Mesothelial cell of epicardium (in vitro differentiated cells): ENCODE results near the gene ANO7. TPM values are rescaled to one million over a fixed set of nuclear protein-coding genes. Genes with fewer than 3 reads are reported as not detected.

Experiments used
- DNase-seq, 2 experiments: peaks; one replicate each; pipeline ENCODE4 v3.0.0; 2021; ENCODE audit warnings: low spot score in 2 of 2; ENCODE audit not compliant: unreplicated experiment in 2 of 2
- H3K27ac Mint-ChIP-seq: 2 replicates; pipeline ENCODE4 v1.8.0; 2021; ENCODE audit warnings: mixed read lengths
- H3K27me3 Mint-ChIP-seq: 2 replicates; pipeline ENCODE4 v1.8.0; 2021; ENCODE audit warnings: low read depth, mixed read lengths
- H3K36me3 Mint-ChIP-seq: 2 replicates; pipeline ENCODE4 v1.8.0; 2021; ENCODE audit warnings: mixed read lengths
- H3K4me1 Mint-ChIP-seq: 2 replicates; pipeline ENCODE4 v1.8.0; 2021; ENCODE audit warnings: mixed read lengths
- H3K4me3 Mint-ChIP-seq: 2 replicates; pipeline ENCODE4 v1.8.0; 2021; ENCODE audit warnings: mild to moderate bottlenecking, moderate library complexity, mixed read lengths
- H3K9me3 Mint-ChIP-seq: 2 replicates; pipeline ENCODE4 v1.8.0; 2021; ENCODE audit warnings: mixed read lengths
- total RNA-seq: library from RNA; stranded (reverse); gene quantifications from 3 replicates; pipeline ENCODE4 v1.2.1, GENCODE V29; 2021
- TF ChIP-seq, protein P1 (sequence below): fragments of 200-600 bp; sonication (generic); IDR thresholded peaks from one replicate; pipeline ENCODE4 v1.5.0; 2021; ENCODE audit warnings: antibody characterized with exemption; ENCODE audit not compliant: unreplicated experiment

Gene ANO7
- total RNA-seq, 1 donor from 2014 or later: 4.5 TPM

DNA sequence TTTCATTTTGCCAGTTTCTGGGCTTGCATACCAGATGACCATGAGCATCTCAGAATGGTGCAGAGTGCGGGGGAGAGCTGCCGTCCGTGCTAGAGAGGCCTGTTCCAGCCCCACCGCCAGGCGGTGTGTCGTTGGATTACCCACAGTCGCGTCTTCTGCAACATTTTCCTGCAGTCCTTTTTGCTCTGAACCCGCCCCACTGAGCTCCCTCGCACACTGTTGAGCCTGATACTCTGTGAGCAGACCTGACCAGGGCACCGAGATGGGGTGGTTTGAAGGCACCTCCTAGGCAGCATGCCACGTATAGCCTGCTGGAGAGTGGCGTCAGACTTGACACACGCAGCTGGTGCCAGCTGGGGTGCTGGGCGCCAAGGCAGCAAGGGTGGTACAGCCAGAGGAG is 20.1 kb upstream of the ANO7 start:
- Mint-ChIP-seq H3K36me3 (peaks cover 52% of the 10 kb centered on the region), H3K4me1 (peaks cover under 1% of the 10 kb centered on the region), H3K27me3 (no peaks in the 10 kb centered on the region), H3K9me3 (peaks cover 22% of the 10 kb centered on the region), H3K27ac (no peak overlapping the region), H3K4me3 (no peak overlapping the region)
- TF ChIP-seq, protein P1, sequence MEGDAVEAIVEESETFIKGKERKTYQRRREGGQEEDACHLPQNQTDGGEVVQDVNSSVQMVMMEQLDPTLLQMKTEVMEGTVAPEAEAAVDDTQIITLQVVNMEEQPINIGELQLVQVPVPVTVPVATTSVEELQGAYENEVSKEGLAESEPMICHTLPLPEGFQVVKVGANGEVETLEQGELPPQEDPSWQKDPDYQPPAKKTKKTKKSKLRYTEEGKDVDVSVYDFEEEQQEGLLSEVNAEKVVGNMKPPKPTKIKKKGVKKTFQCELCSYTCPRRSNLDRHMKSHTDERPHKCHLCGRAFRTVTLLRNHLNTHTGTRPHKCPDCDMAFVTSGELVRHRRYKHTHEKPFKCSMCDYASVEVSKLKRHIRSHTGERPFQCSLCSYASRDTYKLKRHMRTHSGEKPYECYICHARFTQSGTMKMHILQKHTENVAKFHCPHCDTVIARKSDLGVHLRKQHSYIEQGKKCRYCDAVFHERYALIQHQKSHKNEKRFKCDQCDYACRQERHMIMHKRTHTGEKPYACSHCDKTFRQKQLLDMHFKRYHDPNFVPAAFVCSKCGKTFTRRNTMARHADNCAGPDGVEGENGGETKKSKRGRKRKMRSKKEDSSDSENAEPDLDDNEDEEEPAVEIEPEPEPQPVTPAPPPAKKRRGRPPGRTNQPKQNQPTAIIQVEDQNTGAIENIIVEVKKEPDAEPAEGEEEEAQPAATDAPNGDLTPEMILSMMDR: no peak
- DNase-seq: no peak

DNA sequence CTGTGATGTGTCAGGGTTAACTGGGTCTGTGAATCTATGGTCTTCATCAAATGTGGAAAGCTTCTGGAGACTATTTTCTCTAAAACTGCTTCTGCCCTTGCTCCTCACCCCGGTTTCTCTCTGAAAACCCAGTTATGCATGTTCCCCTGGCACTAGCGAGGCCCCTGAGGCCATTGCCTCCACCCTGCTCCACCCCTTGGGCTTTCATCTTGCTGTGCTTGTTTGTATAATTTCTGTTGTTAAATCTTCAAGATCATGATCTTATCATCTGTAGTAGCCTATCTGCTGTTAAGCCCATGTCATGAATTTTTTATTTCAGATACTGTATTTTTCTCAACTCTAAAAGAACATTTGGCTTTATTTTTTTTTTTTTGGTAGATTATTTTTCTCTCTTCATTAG is 14.9 kb upstream of the ANO7 start:
- no peak for DNase-seq
- no peaks in the 10 kb centered on the region for H3K27me3 Mint-ChIP-seq
- no peak overlapping the region for H3K4me3 Mint-ChIP-seq
- H3K36me3 Mint-ChIP-seq: peaks cover 59% of the 10 kb centered on the region
- peaks cover 7% of the 10 kb centered on the region for H3K4me1 Mint-ChIP-seq
- H3K9me3 Mint-ChIP-seq: peaks cover 22% of the 10 kb centered on the region
- H3K27ac Mint-ChIP-seq: peak overlapping the region; percentile 32
- TF ChIP-seq, protein P1: no peak

GRCh38 chr2:241177526-241178334 is 10.7 kb upstream of the ANO7 start:
- H3K27ac Mint-ChIP-seq: no peak overlapping the region
- no peak for DNase-seq
- H3K4me1 Mint-ChIP-seq: peaks cover 7% of the 10 kb centered on the region
- TF ChIP-seq, protein P1: no peak
- H3K9me3 Mint-ChIP-seq: no peaks in the 10 kb centered on the region
- peaks cover 34% of the 10 kb centered on the region for H3K36me3 Mint-ChIP-seq
- H3K4me3 Mint-ChIP-seq: no peak overlapping the region
- no peaks in the 10 kb centered on the region for H3K27me3 Mint-ChIP-seq

DNA sequence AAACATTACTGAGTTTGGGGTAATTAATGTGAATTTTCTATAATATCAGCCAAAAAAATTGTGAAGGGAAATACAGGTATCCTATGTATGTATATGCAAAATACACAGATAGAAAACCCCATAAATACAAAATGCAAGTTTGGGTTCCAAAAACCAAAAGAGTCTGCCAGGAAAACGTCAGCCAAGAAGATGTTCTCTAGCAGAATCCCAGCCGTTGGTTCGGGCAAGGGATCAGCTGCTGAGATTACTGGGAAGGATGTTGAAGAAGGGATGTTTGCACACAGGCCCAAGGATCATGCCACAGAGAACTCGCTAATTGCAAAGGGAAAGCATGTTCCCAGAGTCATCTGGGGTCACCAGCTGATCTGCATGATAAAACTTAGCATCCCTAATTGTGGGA is 9.5 kb upstream of the ANO7 start:
- DNase-seq: no peak

GRCh38 chr2:241179899-241180298 is 8.6 kb upstream of the ANO7 start:
- Mint-ChIP-seq H3K27me3 (no peaks in the 10 kb centered on the region), H3K4me3 (no peak overlapping the region), H3K36me3 (peaks cover 27% of the 10 kb centered on the region), H3K27ac (no peak overlapping the region), H3K9me3 (no peaks in the 10 kb centered on the region), H3K4me1 (no peaks in the 10 kb centered on the region)
- TF ChIP-seq, protein P1: no peak
- no peak for DNase-seq

More for the DNA sequence above, 9.5 kb upstream of the ANO7 start:
- TF ChIP-seq, protein P1: no peak
- H3K27ac Mint-ChIP-seq: no peak overlapping the region
- no peak overlapping the region for H3K4me3 Mint-ChIP-seq
- peaks cover 27% of the 10 kb centered on the region for H3K36me3 Mint-ChIP-seq
- peaks cover 1% of the 10 kb centered on the region for H3K4me1 Mint-ChIP-seq
- H3K9me3 Mint-ChIP-seq: no peaks in the 10 kb centered on the region
- H3K27me3 Mint-ChIP-seq: no peaks in the 10 kb centered on the region
